SW480 (cell line): Measurements from ENCODE around the gene CFAP45.

Source experiments
- DNase-seq: peaks from one replicate; pipeline ENCODE4 v3.0.0-alpha.2; 2016; ENCODE audit warnings: low spot score

The CFAP45 gene

GRCh38 chr1:159936273-159936904 lies 36.4 kb upstream of the CFAP45 start:
- DNase-seq: peak; percentile 36

- no peak for DNase-seq
Measured at GRCh38 chr1:159935719-159936272, 35.8 kb upstream of the CFAP45 start.

GRCh38 chr1:159935305-159935704 lies 35.3 kb upstream of the CFAP45 start:
- DNase-seq: no peak

- no peak for DNase-seq
Measured at GRCh38 chr1:159934136-159935039, 34.4 kb upstream of the CFAP45 start.

GRCh38 chr1:159933347-159933746 lies 33.4 kb upstream of the CFAP45 start:
- no peak for DNase-seq

GRCh38 chr1:159932296-159933285 lies 32.6 kb upstream of the CFAP45 start:
- DNase-seq: no peak

- DNase-seq: no peak
Measured at GRCh38 chr1:159931795-159932173, 31.8 kb upstream of the CFAP45 start.

- no peak for DNase-seq
Measured at GRCh38 chr1:159931101-159931794, 31.3 kb upstream of the CFAP45 start.

GRCh38 chr1:159930634-159931033 lies 30.7 kb upstream of the CFAP45 start:
- DNase-seq: no peak

GRCh38 chr1:159930216-159930615 lies 30.3 kb upstream of the CFAP45 start:
- no peak for DNase-seq

- DNase-seq: peak; percentile 69
Measured at GRCh38 chr1:159929155-159930051, 29.4 kb upstream of the CFAP45 start.

- no peak for DNase-seq
Measured at GRCh38 chr1:159928491-159929050, 28.6 kb upstream of the CFAP45 start.

- DNase-seq: no peak
Measured at GRCh38 chr1:159927849-159928431, 28.0 kb upstream of the CFAP45 start.

- DNase-seq: no peak
Measured at GRCh38 chr1:159927211-159927848, 27.4 kb upstream of the CFAP45 start.

GRCh38 chr1:159925719-159926078 lies 25.7 kb upstream of the CFAP45 start:
- peak; percentile 52 for DNase-seq

GRCh38 chr1:159924791-159925718 lies 25.1 kb upstream of the CFAP45 start, which contains the start of gene TAGLN2:
Gene TAGLN2 (minus strand): TSS chr1:159925507. CDS start chr1:159920509, 4,998 bp downstream.
- DNase-seq: peak; percentile 82

GRCh38 chr1:159924025-159924790 lies 24.2 kb upstream of the CFAP45 start:
- DNase-seq: peak; percentile 83
